GM12878 (cell line): Measurements from ENCODE around the gene SLC24A4. TPM values are rescaled to one million over a fixed set of nuclear protein-coding genes. Genes with fewer than 3 reads are reported as not detected.

Experiments
- ATF2 ChIP-seq: IDR thresholded peaks from 2 replicates; pipeline ENCODE4 v1.6.1; 2012; ENCODE audit warnings: low read length, inconsistent platforms
- E4F1 ChIP-seq: fragments of 450-650 bp; IDR thresholded peaks from 2 replicates; pipeline ENCODE4 v1.6.1; 2018; ENCODE audit warnings: borderline replicate concordance, mild to moderate bottlenecking; ENCODE audit not compliant: partially characterized antibody
- HCFC1 ChIP-seq: fragments of 150-350 bp; IDR thresholded peaks from 2 replicates; pipeline ENCODE4 v1.6.1; 2014; ENCODE audit warnings: low read length
- MLLT1 ChIP-seq: fragments of 450-650 bp; IDR thresholded peaks from 2 replicates; pipeline ENCODE4 v1.6.1; 2016; ENCODE audit warnings: mild to moderate bottlenecking
- PAX5 ChIP-seq: IDR thresholded peaks from 2 replicates; pipeline ENCODE4 v1.6.1; 2011; ENCODE audit warnings: low read depth, low read length, borderline replicate concordance
- TARDBP ChIP-seq: IDR thresholded peaks from 2 replicates; pipeline ENCODE4 v1.6.1; 2016; ENCODE audit warnings: borderline replicate concordance
- WRNIP1 ChIP-seq: IDR thresholded peaks from 2 replicates; pipeline ENCODE4 v1.6.1; 2011; ENCODE audit warnings: low read depth, low read length, improper control_type of control experiment, borderline replicate concordance
- ZNF217 ChIP-seq: fragments of 450-650 bp; IDR thresholded peaks from 2 replicates; pipeline ENCODE4 v1.6.1; 2017; ENCODE audit warnings: antibody characterized with exemption, mild to moderate bottlenecking
- polyA plus RNA-seq, 11 experiments: library from polyadenylated mRNA; depleted of rRNA in 4 of 11; unstranded in 6 of 11; stranded (reverse) in 5 of 11; fragments of >200 nt; fragmentation: Nextera tagmentation in 4 of 11; fragmentation: Illumina TruSeq in 1 of 11; extraction: Ambion mirVana in 4 of 11; extraction: Trizol in 1 of 11; gene quantifications; 1 replicate in 1 of 11; 2 replicates in 10 of 11; pipeline versions ENCODE4 v1.2.1 to v1.2.3, GENCODE V29; 2011 to 2016; ENCODE audit warnings: inconsistent platforms in 2 of 11, missing spikeins in 2 of 11, low read depth in 1 of 11
- total RNA-seq, 4 experiments: library from RNA; depleted of rRNA in 3 of 4; stranded (reverse); fragments of >200 nt in 3 of 4; fragmentation: Illumina TruSeq in 1 of 4; extraction: Trizol in 1 of 4; gene quantifications; 2 replicates each; pipeline versions ENCODE4 v1.2.1 to v1.2.3, GENCODE V29; 2013 to 2021

The SLC24A4 gene
- total and polyA plus RNA-seq, 10 of the 15 experiments (the other 5 are each of a cell fraction or from before 2014, with no cell fraction given): under 0.01 to 0.46 (median 0.04) TPM; not detected in 5

- TF ChIP-seq MLLT1: no peak
- no peak for TF ChIP-seq E4F1
- no peak for TF ChIP-seq TARDBP
- no peak for TF ChIP-seq WRNIP1
- no peak for TF ChIP-seq HCFC1
- TF ChIP-seq ATF2: no peak
- TF ChIP-seq PAX5: no peak
- no peak for TF ChIP-seq ZNF217
These were observed 216.5 kb downstream of the SLC24A4 start (continued) for GRCh38 chr14:92539419-92539818.
